Common myeloid progenitor, CD34-positive (primary cell): ENCODE data around the gene GLT8D2. TPM values are rescaled to one million over a fixed set of nuclear protein-coding genes. Genes with fewer than 3 reads are reported as not detected.

Experiments
- CTCF ChIA-PET: fragments of 350-600 bp; sonication (Branson Sonifier 250); formaldehyde crosslinking; loops from one replicate; lab custom pipeline; 2021; ENCODE audit warnings: antibody characterized with exemption; lab: Charles Lee
- POLR2A ChIA-PET: fragments of 350-600 bp; sonication (Branson Sonifier 250); formaldehyde crosslinking; loops from one replicate; lab custom pipeline; 2021; ENCODE audit warnings: antibody characterized with exemption; lab: Charles Lee
- DNase-seq, 3 donors: peaks; one replicate each; pipeline versions ENCODE4 v3.0.0 to v3.0.0-alpha.2; 2013
- H3K27ac ChIP-seq, 2 experiments: 1 replicate in 1 of 2; 2 replicates in 1 of 2; pipeline ENCODE4 v1.7.0; 2013; ENCODE audit warnings: inconsistent platforms in 2 of 2, low read length in 2 of 2, mild to moderate bottlenecking in 2 of 2, low read depth in 1 of 2, moderate library complexity in 1 of 2; ENCODE audit not compliant: severe bottlenecking in 2 of 2, insufficient read depth in 1 of 2, poor library complexity in 1 of 2
- H3K27me3 ChIP-seq, 5 experiments: replicated peaks in 2 of 5; 1 replicate in 3 of 5; 2 replicates in 2 of 5; pipeline versions ENCODE4 v1.6.1 to v1.7.0; 2013; ENCODE audit warnings: low read length in 4 of 5, mild to moderate bottlenecking in 2 of 5, moderate library complexity in 2 of 5, inconsistent platforms in 1 of 5; ENCODE audit not compliant: insufficient read depth in 5 of 5, control insufficient read depth in 4 of 5
- H3K36me3 ChIP-seq, 4 experiments: 1 replicate in 2 of 4; 2 replicates in 2 of 4; pipeline versions ENCODE4 v1.6.1 to v1.7.0; 2013; ENCODE audit warnings: low read length in 3 of 4, control low read depth in 1 of 4, mild to moderate bottlenecking in 1 of 4; ENCODE audit not compliant: control insufficient read depth in 4 of 4, insufficient read depth in 4 of 4
- H3K4me1 ChIP-seq, 4 experiments: 1 replicate in 3 of 4; 2 replicates in 1 of 4; pipeline versions ENCODE4 v1.6.1 to v1.7.1; 2013; ENCODE audit warnings: low read length in 3 of 4, mild to moderate bottlenecking in 3 of 4, control low read depth in 1 of 4, inconsistent platforms in 1 of 4, moderate library complexity in 1 of 4; ENCODE audit not compliant: control insufficient read depth in 4 of 4, insufficient read depth in 4 of 4; ENCODE audit errors: control extremely low read depth in 1 of 4
- H3K4me3 ChIP-seq, 7 experiments: 1 replicate in 4 of 7; 2 replicates in 3 of 7; pipeline versions ENCODE4 v1.5.1 to v1.7.0; 2013; ENCODE audit warnings: mild to moderate bottlenecking in 7 of 7, low read length in 6 of 7, moderate library complexity in 6 of 7, inconsistent platforms in 2 of 7, low read depth in 2 of 7, control low read depth in 1 of 7; ENCODE audit not compliant: insufficient read depth in 4 of 7, control insufficient read depth in 1 of 7; ENCODE audit errors: extremely low read depth in 1 of 7
- H3K9me3 ChIP-seq, 5 experiments: 1 replicate in 4 of 5; 2 replicates in 1 of 5; pipeline versions ENCODE4 v1.6.1 to v1.7.1; 2013; ENCODE audit warnings: low read length in 4 of 5, mild to moderate bottlenecking in 2 of 5, inconsistent platforms in 1 of 5, low read depth in 1 of 5, moderate library complexity in 1 of 5; ENCODE audit not compliant: control insufficient read depth in 4 of 5, insufficient read depth in 2 of 5; ENCODE audit errors: control extremely low read depth in 1 of 5
- WGBS: methylation state at CpG from one replicate; pipeline ENCODE4 v1.1.5; 2013; ENCODE audit not compliant: insufficient coverage; 5-methylcytosine and 5-hydroxymethylcytosine counted together
- polyA plus RNA-seq: library from polyadenylated mRNA; unstranded; fragments of 120-200 nt; gene quantifications from one replicate; pipeline ENCODE4 v1.2.1, GENCODE V29; 2013

Gene GLT8D2, protein sequence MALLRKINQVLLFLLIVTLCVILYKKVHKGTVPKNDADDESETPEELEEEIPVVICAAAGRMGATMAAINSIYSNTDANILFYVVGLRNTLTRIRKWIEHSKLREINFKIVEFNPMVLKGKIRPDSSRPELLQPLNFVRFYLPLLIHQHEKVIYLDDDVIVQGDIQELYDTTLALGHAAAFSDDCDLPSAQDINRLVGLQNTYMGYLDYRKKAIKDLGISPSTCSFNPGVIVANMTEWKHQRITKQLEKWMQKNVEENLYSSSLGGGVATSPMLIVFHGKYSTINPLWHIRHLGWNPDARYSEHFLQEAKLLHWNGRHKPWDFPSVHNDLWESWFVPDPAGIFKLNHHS
- polyA plus RNA-seq, result 0.44 TPM

DNA sequence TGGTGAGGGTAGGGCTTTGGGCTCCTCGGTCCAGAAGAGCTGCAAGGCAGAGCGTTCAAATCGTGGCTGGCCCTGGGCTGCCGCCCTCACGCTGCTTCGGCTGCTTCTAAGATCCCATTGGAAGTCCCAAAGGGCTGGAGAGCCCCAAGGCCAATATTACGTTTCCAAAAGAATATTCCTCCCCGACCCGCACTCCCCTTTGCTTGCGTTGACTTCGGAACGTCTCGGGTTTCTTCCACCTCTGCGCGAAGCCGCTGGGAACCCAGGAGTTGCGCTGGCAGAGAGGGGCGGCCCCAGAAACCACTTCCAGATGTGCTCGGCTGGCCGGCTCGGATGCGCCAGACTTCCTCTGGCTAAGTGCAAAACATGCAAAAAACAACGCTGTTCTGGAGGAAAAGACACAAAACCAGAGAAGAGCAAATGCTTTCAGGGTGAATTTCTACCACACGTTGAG is at the start of gene GLT8D2:
TSS of gene GLT8D2 (minus strand) at position 285 of the 454 bp plus-strand sequence. CDS start 30,539 bp downstream, outside the sequence.
- peak within 1 kb of the TSS in 5 of 7 experiments; percentile 35 to 74 (median 39) for H3K4me3 ChIP-seq
- CTCF ChIA-PET, result interaction anchor here (1.5 kb wide), 1 partner anchor 16 kb away, joined by 4 read pairs; no protein-coding TSS in a partner anchor
- POLR2A ChIA-PET, result no interaction called here
- 1% methylated on average over 21 of the region's 24 CpGs for WGBS
- DNase-seq, result peak in 2 of 3 donors; percentile 39 to 54
- no peaks in the 10 kb centered on the region for H3K9me3 ChIP-seq
- H3K27ac ChIP-seq, result no peak within 1 kb of the TSS
- no peaks in the 10 kb centered on the region for H3K36me3 ChIP-seq
- H3K4me1 ChIP-seq, result peaks cover 4 to 16% (median 12%) of the 10 kb centered on the region in 4 experiments
- peaks cover 0 to 21% (median 9%) of the 10 kb centered on the region in 5 experiments for H3K27me3 ChIP-seq

DNA sequence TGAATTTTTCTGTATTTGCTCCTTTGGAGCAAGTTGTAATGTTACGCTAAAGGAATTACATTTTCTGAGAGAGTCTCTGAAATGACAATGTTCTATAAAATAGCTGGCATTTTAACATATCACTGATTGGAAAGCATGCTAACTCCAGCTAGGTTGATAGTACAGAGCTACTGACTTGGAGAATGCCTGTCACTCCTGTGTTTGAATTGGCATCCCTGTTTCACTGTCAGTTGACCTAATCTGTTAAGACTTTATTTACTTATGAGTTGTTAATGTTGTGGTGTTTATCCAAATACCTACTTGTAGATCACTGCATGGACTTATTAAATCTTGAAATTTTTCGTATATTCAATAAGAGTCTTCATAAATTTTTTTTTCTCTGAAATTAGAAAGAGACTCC is 48.0 kb upstream of the GLT8D2 start:
- DNase-seq, result no peak
- no CpG with 5 or more reads among the region's 2 CpGs for WGBS
- ChIA-PET CTCF (interaction anchor here (1.1 to 4.4 kb wide), 5 partner anchors 11 to 100 kb away, joined by 3 to 21 read pairs (median 3); no protein-coding TSS in a partner anchor), POLR2A (no interaction called here)
- no peaks in the 10 kb centered on the region for H3K27me3 ChIP-seq
- H3K27ac ChIP-seq, result no peak overlapping the region
- peaks cover 14 to 46% (median 24%) of the 10 kb centered on the region in 4 experiments for H3K36me3 ChIP-seq
- H3K4me3 ChIP-seq, result no peak overlapping the region
- no peaks in the 10 kb centered on the region for H3K9me3 ChIP-seq
- no peaks in the 10 kb centered on the region for H3K4me1 ChIP-seq

DNA sequence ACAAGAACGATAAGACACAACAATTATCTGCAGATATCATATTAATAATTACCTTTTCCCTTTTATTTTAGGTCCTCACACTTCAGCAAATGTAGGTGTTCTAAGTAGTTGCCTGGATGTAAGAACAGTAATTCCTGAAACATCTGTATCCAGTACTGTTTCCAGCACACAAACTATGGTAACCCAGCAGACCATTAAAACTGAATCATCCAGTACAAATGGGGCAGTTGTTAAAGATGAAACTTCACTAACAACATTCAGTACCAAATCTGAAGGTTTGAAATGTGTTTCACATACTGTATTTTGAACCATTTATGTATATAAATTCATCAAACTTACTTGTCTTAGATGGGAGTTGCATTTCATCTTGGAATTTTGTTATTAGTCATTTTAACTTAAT is 45.3 kb upstream of the GLT8D2 start:
- WGBS, result no CpG with 5 or more reads among the region's 1 CpG
- CTCF ChIA-PET, result no interaction called here

DNA sequence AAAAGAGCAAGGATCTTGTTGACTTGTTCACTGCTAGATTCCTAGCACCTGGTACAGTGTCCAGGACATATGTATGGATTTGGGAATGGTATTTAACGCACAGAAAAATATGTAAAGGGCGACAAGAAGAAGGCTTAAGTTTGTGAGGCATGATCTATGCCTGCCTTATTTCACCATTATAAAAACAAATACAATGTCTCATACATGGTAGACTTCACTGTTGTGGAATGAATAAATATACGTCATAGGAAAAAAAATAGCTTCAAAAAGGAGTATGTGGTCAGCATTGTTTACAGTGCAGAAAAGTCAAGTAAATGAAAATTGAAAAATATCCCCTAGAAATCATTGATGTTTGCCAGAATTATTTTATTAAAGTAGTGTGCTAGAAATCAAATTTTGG is 44.3 kb upstream of the GLT8D2 start:
- Histone ChIP-seq H3K36me3 (peaks cover 8 to 49% (median 24%) of the 10 kb centered on the region in 4 experiments), H3K4me3 (no peak overlapping the region), H3K4me1 (no peaks in the 10 kb centered on the region), H3K27me3 (no peaks in the 10 kb centered on the region), H3K27ac (no peak overlapping the region), H3K9me3 (no peaks in the 10 kb centered on the region)
- no CpG with 5 or more reads among the region's 3 CpGs for WGBS
- DNase-seq, result no peak
- CTCF ChIA-PET, result no interaction called here
- POLR2A ChIA-PET, result no interaction called here

More for the DNA sequence above, 45.3 kb upstream of the GLT8D2 start:
- Histone ChIP-seq H3K9me3 (no peaks in the 10 kb centered on the region), H3K4me1 (no peaks in the 10 kb centered on the region), H3K4me3 (no peak overlapping the region), H3K27ac (no peak overlapping the region), H3K27me3 (no peaks in the 10 kb centered on the region), H3K36me3 (peaks cover 10 to 44% (median 25%) of the 10 kb centered on the region in 4 experiments)
- no peak for DNase-seq
- POLR2A ChIA-PET, result no interaction called here

DNA sequence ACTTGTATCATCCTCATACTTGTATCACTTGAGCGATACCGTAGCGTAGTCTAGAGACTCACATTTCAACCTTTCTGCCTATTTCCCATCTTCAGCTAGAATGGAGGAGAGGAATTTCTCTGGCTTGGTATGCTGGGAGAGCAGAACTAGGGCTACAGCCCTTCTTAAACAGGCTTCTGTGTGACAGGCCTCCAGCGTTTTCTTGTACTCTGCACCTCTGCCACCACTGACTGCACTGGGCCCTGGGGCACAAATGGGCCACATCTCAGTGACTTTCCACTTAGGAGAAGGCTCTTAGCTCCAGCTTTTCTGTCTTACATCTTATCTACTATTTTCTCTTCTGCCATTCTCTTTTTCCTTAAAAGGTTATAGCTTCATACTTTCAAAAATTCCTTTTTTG is 41.1 kb upstream of the GLT8D2 start:
- ChIA-PET POLR2A (no interaction called here), CTCF (interaction anchor here (0.9 to 2.2 kb wide), 3 partner anchors 7 to 18 kb away, joined by 3 to 8 read pairs (median 6); no protein-coding TSS in a partner anchor)
- Histone ChIP-seq H3K4me1 (no peaks in the 10 kb centered on the region), H3K27me3 (no peaks in the 10 kb centered on the region), H3K27ac (no peak overlapping the region), H3K4me3 (no peak overlapping the region), H3K9me3 (no peaks in the 10 kb centered on the region), H3K36me3 (peaks cover 15 to 52% (median 23%) of the 10 kb centered on the region in 4 experiments)
- 100% methylated on average over 3 of the region's 4 CpGs for WGBS
- no peak for DNase-seq

DNA sequence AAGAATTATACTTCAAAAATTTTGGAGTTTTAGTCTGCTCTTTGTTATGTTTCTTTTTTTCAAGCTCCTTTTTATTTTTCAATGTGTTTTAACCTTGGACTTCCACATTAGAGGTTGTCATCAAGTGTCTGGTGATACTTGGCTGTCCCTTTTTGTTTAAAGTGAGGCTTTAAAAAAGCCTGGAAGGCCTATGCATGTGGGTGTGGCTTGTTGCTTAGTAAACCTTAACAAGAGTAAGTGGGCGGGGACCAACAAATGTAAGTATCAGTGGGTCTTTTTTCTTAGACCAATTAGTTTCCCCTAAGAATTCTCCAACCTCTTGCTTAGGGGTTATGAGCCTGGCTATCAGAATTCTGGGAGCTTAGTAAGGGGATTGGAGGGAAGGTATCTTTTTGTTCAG is 40.7 kb upstream of the GLT8D2 start:
- POLR2A ChIA-PET, result no interaction called here
- DNase-seq, result no peak
- peaks cover 16 to 52% (median 23%) of the 10 kb centered on the region in 4 experiments for H3K36me3 ChIP-seq
- H3K9me3 ChIP-seq, result no peaks in the 10 kb centered on the region
- CTCF ChIA-PET, result interaction anchor here (0.9 to 2.2 kb wide), 2 partner anchors 9 to 18 kb away, joined by 3 to 8 read pairs; no protein-coding TSS in a partner anchor
- no peak overlapping the region for H3K4me3 ChIP-seq
- no peaks in the 10 kb centered on the region for H3K27me3 ChIP-seq
- no peak overlapping the region for H3K27ac ChIP-seq
- 100% methylated on average over 1 of the region's 1 CpG for WGBS
- no peaks in the 10 kb centered on the region for H3K4me1 ChIP-seq
